Embryonic facial prominence (tissue), 1 donor: ENCODE measurements around the gene DLX2.

Source experiments
- DNase-seq: peaks from one replicate; pipeline ENCODE4 v3.0.0-alpha.2; 2016; ENCODE audit errors: extremely low spot score

Gene DLX2

GRCh38 chr2:172107690-172108586 is 5.2 kb upstream of the DLX2 start:
- no peak for DNase-seq

- no peak for DNase-seq
Observed at GRCh38 chr2:172106108-172106961, 3.6 kb upstream of the DLX2 start.

- DNase-seq = no peak
Observed at GRCh38 chr2:172105471-172106107, 2.9 kb upstream of the DLX2 start.

GRCh38 chr2:172103471-172104272 is 972 bp upstream of the DLX2 start:
- no peak for DNase-seq

GRCh38 chr2:172101821-172102390 is 794 bp downstream of the DLX2 start:
- no peak for DNase-seq

- DNase-seq = no peak
Observed at GRCh38 chr2:172100935-172101820, 1.5 kb downstream of the DLX2 start.

GRCh38 chr2:172100080-172100934 is 2.4 kb downstream of the DLX2 start:
- peak; percentile 5 for DNase-seq

GRCh38 chr2:172099472-172100079 is 3.1 kb downstream of the DLX2 start:
- DNase-seq = peak; percentile 3

GRCh38 chr2:172098650-172099471 is 3.8 kb downstream of the DLX2 start:
- peak; percentile 5 for DNase-seq

GRCh38 chr2:172098287-172098649 is 4.4 kb downstream of the DLX2 start:
- DNase-seq = no peak

GRCh38 chr2:172097557-172098131 is 5.1 kb downstream of the DLX2 start:
- DNase-seq = no peak

GRCh38 chr2:172096626-172097547 is 5.8 kb downstream of the DLX2 start:
- DNase-seq = no peak

- DNase-seq = no peak
Observed at GRCh38 chr2:172095905-172096625, 6.6 kb downstream of the DLX2 start.

- DNase-seq = no peak
Observed at GRCh38 chr2:172095146-172095904, 7.4 kb downstream of the DLX2 start.
